GM23338 (cell line): Measurements from ENCODE around the gene TMEM222. TPM values are rescaled to one million over a fixed set of nuclear protein-coding genes. Genes with fewer than 3 reads are reported as not detected.
A peak's percentile ranks its signal among the peaks of the same experiment; 100 is the strongest.

Source experiments
- ATAC-seq: fragments of 200-7000 bp; cut with Tn5 transposase; 3 replicates; pipeline ENCODE4 v1.9.1; 2020
- DNase-seq: peaks from one replicate; pipeline ENCODE4 v3.0.0-alpha.2; 2015; ENCODE audit warnings: low spot score
- H2AFZ ChIP-seq: fragments of 200-600 bp; sonication (generic); 2 replicates; pipeline ENCODE4 v1.8.0; 2016; ENCODE audit warnings: antibody characterized with exemption, mild to moderate bottlenecking, moderate library complexity
- H3F3A ChIP-seq: fragments of 200-600 bp; sonication (generic); replicated peaks from 2 replicates; pipeline ENCODE4 v1.8.0; 2017; ENCODE audit warnings: antibody characterized with exemption, mixed run types, low read depth
- H3K27ac ChIP-seq: fragments of 200-600 bp; sonication (generic); 2 replicates; pipeline ENCODE4 v1.6.1; 2016; ENCODE audit warnings: low read depth
- H3K27me3 ChIP-seq: fragments of 200-600 bp; sonication (generic); 2 replicates; pipeline ENCODE4 v1.8.0; 2016; ENCODE audit warnings: mild to moderate bottlenecking, mixed run types, moderate library complexity; ENCODE audit not compliant: insufficient read depth
- H3K36me3 ChIP-seq: fragments of 200-600 bp; sonication (generic); 2 replicates; pipeline ENCODE4 v1.8.0; 2016; ENCODE audit warnings: mild to moderate bottlenecking; ENCODE audit not compliant: insufficient read depth
- H3K4me1 ChIP-seq: fragments of 200-600 bp; sonication (generic); 2 replicates; pipeline ENCODE4 v1.8.0; 2016; ENCODE audit warnings: mild to moderate bottlenecking, moderate library complexity; ENCODE audit not compliant: insufficient read depth
- H3K4me2 ChIP-seq: fragments of 200-600 bp; sonication (generic); 2 replicates; pipeline ENCODE4 v1.7.1; 2017; ENCODE audit warnings: mixed run types
- H3K4me3 ChIP-seq: fragments of 200-600 bp; sonication (generic); 2 replicates; pipeline ENCODE4 v1.6.1; 2016; ENCODE audit warnings: mixed run types
- H3K79me2 ChIP-seq: fragments of 200-600 bp; sonication (generic); replicated peaks from 2 replicates; pipeline ENCODE4 v1.8.0; 2017; ENCODE audit warnings: mild to moderate bottlenecking; ENCODE audit not compliant: insufficient read depth
- H3K9me2 ChIP-seq: fragments of 200-600 bp; sonication (generic); 2 replicates; pipeline ENCODE4 v1.8.0; 2017; ENCODE audit not compliant: insufficient read depth
- H4K20me1 ChIP-seq: fragments of 200-600 bp; sonication (generic); replicated peaks from 2 replicates; pipeline ENCODE4 v1.8.0; 2017; ENCODE audit warnings: mild to moderate bottlenecking; ENCODE audit not compliant: insufficient read depth
- H3K27ac Mint-ChIP-seq: 2 replicates; pipeline ENCODE4 v1.8.0; 2020; ENCODE audit warnings: inconsistent platforms, mild to moderate bottlenecking, moderate library complexity, mixed read lengths
- H3K27me3 Mint-ChIP-seq: 3 replicates; pipeline ENCODE4 v1.8.0; 2022; ENCODE audit warnings: low read depth, mild to moderate bottlenecking, moderate library complexity, mixed read lengths, inconsistent platforms; ENCODE audit not compliant: insufficient read depth, poor library complexity
- H3K36me3 Mint-ChIP-seq: 3 replicates; pipeline ENCODE4 v1.8.0; 2021; ENCODE audit warnings: low read depth, mild to moderate bottlenecking, inconsistent platforms, moderate library complexity, mixed read lengths
- H3K4me1 Mint-ChIP-seq: 3 replicates; pipeline ENCODE4 v1.8.0; 2020; ENCODE audit warnings: mild to moderate bottlenecking, inconsistent platforms, mixed read lengths
- H3K4me3 Mint-ChIP-seq: 3 replicates; pipeline ENCODE4 v1.8.0; 2021; ENCODE audit warnings: moderate library complexity, mild to moderate bottlenecking, inconsistent platforms, mixed read lengths
- H3K9me3 Mint-ChIP-seq: 3 replicates; pipeline ENCODE4 v1.8.0; 2020; ENCODE audit warnings: moderate library complexity, mild to moderate bottlenecking, inconsistent platforms, mixed read lengths
- CREB1 ChIP-seq: fragments of 250-450 bp; sonication (Bioruptor Pico); IDR thresholded peaks from 2 replicates; pipeline ENCODE4 v1.5.0; 2020; ENCODE audit warnings: low read depth, mild to moderate bottlenecking, moderate library complexity
- CTCF ChIP-seq, 2 experiments: fragments of 200-600 bp in 1 of 2; sonication (generic) in 1 of 2; conservative IDR thresholded peaks; 2 replicates each; pipeline versions ENCODE4 v1.5.1 to v1.6.1; 2016 to 2017; ENCODE audit warnings: antibody characterized with exemption in 2 of 2, low read depth in 2 of 2, mild to moderate bottlenecking in 2 of 2, moderate library complexity in 1 of 2
- ETS1 ChIP-seq: IDR thresholded peaks from 2 replicates; pipeline ENCODE4 v1.6.1; 2016; ENCODE audit warnings: antibody characterized with exemption
- EZH2phosphoT487 ChIP-seq: fragments of 200-600 bp; sonication (generic); IDR thresholded peaks from one replicate; pipeline ENCODE4 v1.8.1; 2018; ENCODE audit warnings: antibody characterized with exemption; ENCODE audit not compliant: unreplicated experiment
- NANOG ChIP-seq: IDR thresholded peaks from 2 replicates; pipeline ENCODE4 v1.6.1; 2016; ENCODE audit warnings: antibody characterized with exemption, borderline replicate concordance
- POLR2AphosphoS5 ChIP-seq: IDR thresholded peaks from 2 replicates; pipeline ENCODE4 v1.6.1; 2016; ENCODE audit warnings: antibody characterized with exemption, low read depth
- STAT1 ChIP-seq: IDR thresholded peaks from one replicate; pipeline ENCODE4 v1.6.1; 2016; ENCODE audit warnings: antibody characterized with exemption; ENCODE audit not compliant: unreplicated experiment
- ZNF331 ChIP-seq: fragments of 250-450 bp; sonication (Bioruptor Pico); IDR thresholded peaks from 2 replicates; pipeline ENCODE4 v1.5.0; 2020; ENCODE audit warnings: low read depth, mild to moderate bottlenecking, moderate library complexity
- ZNF462 ChIP-seq: fragments of 250-450 bp; sonication (Bioruptor Pico); IDR thresholded peaks from 2 replicates; pipeline ENCODE4 v1.5.0; 2020; ENCODE audit warnings: mild to moderate bottlenecking, moderate library complexity
- polyA plus RNA-seq: library from polyadenylated mRNA; unstranded; fragments of >200 nt; fragmentation: Nextera tagmentation; extraction: Ambion mirVana; gene quantifications from 2 replicates; pipeline ENCODE4 v1.2.1, GENCODE V29; 2016
- total RNA-seq: library from RNA; depleted of rRNA; stranded (reverse); fragments of >200 nt; shearing (Covaris generic); gene quantifications from 2 replicates; pipeline ENCODE4 v1.2.3, GENCODE V29; 2014

TMEM222 gene
- total and polyA plus RNA-seq, 2 experiments from 2014 or later: 17.8 to 22.6 TPM

- no peak for TF ChIP-seq ZNF462 (CRISPR knock-in tag)
- no peak for TF ChIP-seq CREB1 (CRISPR knock-in tag)
- no peak for TF ChIP-seq NANOG
- TF ChIP-seq EZH2phosphoT487: no peak
Measured at GRCh38 chr1:27301052-27301422, 20.9 kb upstream of the TMEM222 start (continued).

- no peaks in the 10 kb centered on the region; the same call in 1 of the 2 replicates for H3F3A ChIP-seq
- H2AFZ ChIP-seq: no peak overlapping the region
- H3K4me1 ChIP-seq: peaks cover 19% of the 10 kb centered on the region
- peak; percentile 21 for ATAC-seq
- H3K27ac ChIP-seq: no peak overlapping the region
- no peak overlapping the region for H3K4me3 ChIP-seq
- no peaks in the 10 kb centered on the region for H3K9me3 Mint-ChIP-seq
- no peak for DNase-seq
- H3K4me1 Mint-ChIP-seq: peaks cover 33% of the 10 kb centered on the region
- peak overlapping the region; percentile 20; the same call in 1 of the 3 replicates for H3K4me3 Mint-ChIP-seq
- no peaks in the 10 kb centered on the region for H3K27me3 ChIP-seq
- H3K27ac Mint-ChIP-seq: peak overlapping the region; percentile 76
- H3K4me2 ChIP-seq: peak overlapping the region; percentile 65
- H3K27me3 Mint-ChIP-seq: peaks cover 7% of the 10 kb centered on the region
- H3K36me3 Mint-ChIP-seq: no peaks in the 10 kb centered on the region; the same call in 2 of the 3 replicates
- H3K79me2 ChIP-seq: no peaks in the 10 kb centered on the region
- no peaks in the 10 kb centered on the region for H3K9me2 ChIP-seq
- H4K20me1 ChIP-seq: no peaks in the 10 kb centered on the region
- no peaks in the 10 kb centered on the region for H3K36me3 ChIP-seq
- TF ChIP-seq STAT1: no peak
- no peak for TF ChIP-seq EZH2phosphoT487
- TF ChIP-seq ZNF331 (CRISPR knock-in tag): no peak
- no peak for TF ChIP-seq CTCF (conservative IDR thresholded peaks at IDR 0.05; ENCODE audit: low read depth in 2 of 2)
- no peak for TF ChIP-seq ETS1
- TF ChIP-seq POLR2AphosphoS5: no peak
Measured at GRCh38 chr1:27301582-27302199, 20.3 kb upstream of the TMEM222 start.
